Smooth muscle cell (in vitro differentiated cells): Measurements from ENCODE around the gene THSD7A. TPM values are rescaled to one million over a fixed set of nuclear protein-coding genes. Genes with fewer than 3 reads are reported as not detected.
A peak's percentile ranks its signal among the peaks of the same experiment; 100 is the strongest.

ENCODE experiments used
- DNase-seq: peaks from one replicate; lab custom pipeline; 2025; ENCODE audit not compliant: unreplicated experiment; lab: John Stamatoyannopoulos, UW
- H2AFZ ChIP-seq: fragments of 200-600 bp; sonication (generic); 2 replicates; pipeline ENCODE4 v1.6.0; 2016; ENCODE audit warnings: antibody characterized with exemption, low read depth, mild to moderate bottlenecking
- H3F3A ChIP-seq: fragments of 200-600 bp; sonication (generic); 2 replicates; pipeline ENCODE4 v1.6.0; 2017; ENCODE audit warnings: antibody characterized with exemption, low read depth
- H3K27ac ChIP-seq: fragments of 200-600 bp; sonication (generic); 2 replicates; pipeline ENCODE4 v1.5.1; 2016; ENCODE audit warnings: low read depth, mild to moderate bottlenecking
- H3K27me3 ChIP-seq: fragments of 200-600 bp; sonication (generic); 2 replicates; pipeline ENCODE4 v1.6.1; 2016; ENCODE audit warnings: low read depth, mild to moderate bottlenecking
- H3K36me3 ChIP-seq: fragments of 200-600 bp; sonication (generic); 2 replicates; pipeline ENCODE4 v1.5.1; 2016; ENCODE audit warnings: low read depth
- H3K4me1 ChIP-seq: fragments of 200-600 bp; sonication (generic); 2 replicates; pipeline ENCODE4 v1.5.1; 2016; ENCODE audit warnings: low read depth
- H3K4me2 ChIP-seq: fragments of 200-600 bp; sonication (generic); 2 replicates; pipeline ENCODE4 v1.6.0; 2016; ENCODE audit warnings: mild to moderate bottlenecking
- H3K4me3 ChIP-seq: fragments of 200-600 bp; sonication (generic); 2 replicates; pipeline ENCODE4 v1.5.1; 2016; ENCODE audit warnings: mild to moderate bottlenecking
- H3K79me2 ChIP-seq: fragments of 200-600 bp; sonication (generic); 2 replicates; pipeline ENCODE4 v1.6.0; 2016; ENCODE audit warnings: low read depth, mild to moderate bottlenecking
- H3K9ac ChIP-seq: fragments of 200-600 bp; sonication (generic); 2 replicates; pipeline ENCODE4 v1.6.0; 2016; ENCODE audit warnings: low read depth
- H3K9me3 ChIP-seq: fragments of 200-600 bp; sonication (generic); replicated peaks from 2 replicates; pipeline ENCODE4 v1.5.1; 2016; ENCODE audit warnings: low read depth
- H4K20me1 ChIP-seq: fragments of 200-600 bp; sonication (generic); 2 replicates; pipeline ENCODE4 v1.6.0; 2016; ENCODE audit warnings: low read depth
- WGBS: methylation state at CpG from one replicate; pipeline ENCODE4 v1.1.7; 2016; ENCODE audit warnings: low lambda C conversion rate; 5-methylcytosine and 5-hydroxymethylcytosine counted together
- polyA plus RNA-seq: library from polyadenylated mRNA; unstranded; fragments of >200 nt; fragmentation: Nextera tagmentation; extraction: Ambion mirVana; gene quantifications from 2 replicates; pipeline ENCODE4 v1.2.1, GENCODE V29; 2016
- total RNA-seq: library from RNA; depleted of rRNA; stranded (reverse); fragments of >200 nt; gene quantifications from 2 replicates; pipeline ENCODE4 v1.2.3, GENCODE V29; 2014
- TF ChIP-seq, protein P1 (sequence below): fragments of 200-600 bp; sonication (generic); IDR thresholded peaks from 2 replicates; pipeline ENCODE4 v1.5.1; 2017; ENCODE audit warnings: borderline replicate concordance, mild to moderate bottlenecking, antibody characterized with exemption; ENCODE audit not compliant: insufficient read depth, poor library complexity, severe bottlenecking

Gene THSD7A
- total and polyA plus RNA-seq, 2 experiments from 2014 or later: 1.7 to 2.7 TPM

DNA sequence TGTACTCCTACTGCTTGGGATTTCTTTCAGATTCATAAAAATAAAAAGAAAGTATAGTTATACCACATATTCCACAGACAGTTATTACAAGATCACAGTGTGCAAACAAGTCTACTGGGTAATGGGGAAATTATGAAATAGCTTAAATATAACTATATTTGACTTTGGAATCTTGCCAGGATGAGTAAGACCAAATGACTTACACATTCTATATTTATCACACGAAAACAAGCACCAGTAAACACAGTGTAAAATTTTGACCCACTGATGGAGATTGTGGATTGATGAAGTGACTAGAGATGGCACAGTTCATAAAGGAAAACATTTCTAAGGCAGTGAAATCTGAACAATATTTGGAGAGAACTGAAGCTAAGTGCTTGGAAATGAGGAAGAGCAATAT, 339.7 kb downstream of the THSD7A start:
- peak overlapping the region; percentile 9 for H3K4me2 ChIP-seq
- WGBS: 65% methylated on average over 1 of the region's 1 CpG
- no peaks in the 10 kb centered on the region for H3K9me3 ChIP-seq
- TF ChIP-seq, protein P1, sequence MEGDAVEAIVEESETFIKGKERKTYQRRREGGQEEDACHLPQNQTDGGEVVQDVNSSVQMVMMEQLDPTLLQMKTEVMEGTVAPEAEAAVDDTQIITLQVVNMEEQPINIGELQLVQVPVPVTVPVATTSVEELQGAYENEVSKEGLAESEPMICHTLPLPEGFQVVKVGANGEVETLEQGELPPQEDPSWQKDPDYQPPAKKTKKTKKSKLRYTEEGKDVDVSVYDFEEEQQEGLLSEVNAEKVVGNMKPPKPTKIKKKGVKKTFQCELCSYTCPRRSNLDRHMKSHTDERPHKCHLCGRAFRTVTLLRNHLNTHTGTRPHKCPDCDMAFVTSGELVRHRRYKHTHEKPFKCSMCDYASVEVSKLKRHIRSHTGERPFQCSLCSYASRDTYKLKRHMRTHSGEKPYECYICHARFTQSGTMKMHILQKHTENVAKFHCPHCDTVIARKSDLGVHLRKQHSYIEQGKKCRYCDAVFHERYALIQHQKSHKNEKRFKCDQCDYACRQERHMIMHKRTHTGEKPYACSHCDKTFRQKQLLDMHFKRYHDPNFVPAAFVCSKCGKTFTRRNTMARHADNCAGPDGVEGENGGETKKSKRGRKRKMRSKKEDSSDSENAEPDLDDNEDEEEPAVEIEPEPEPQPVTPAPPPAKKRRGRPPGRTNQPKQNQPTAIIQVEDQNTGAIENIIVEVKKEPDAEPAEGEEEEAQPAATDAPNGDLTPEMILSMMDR: no peak
- H3K4me3 ChIP-seq: no peak overlapping the region
- H3K27ac ChIP-seq: peak overlapping the region; percentile 30
- DNase-seq: no peak
- H3F3A ChIP-seq: no peaks in the 10 kb centered on the region
- H4K20me1 ChIP-seq: no peaks in the 10 kb centered on the region
- H2AFZ ChIP-seq: no peak overlapping the region
- no peaks in the 10 kb centered on the region for H3K79me2 ChIP-seq
- no peaks in the 10 kb centered on the region for H3K27me3 ChIP-seq
- no peaks in the 10 kb centered on the region for H3K36me3 ChIP-seq
- no peak overlapping the region for H3K9ac ChIP-seq
- no peaks in the 10 kb centered on the region for H3K4me1 ChIP-seq

- Histone ChIP-seq H3K4me1 (no peaks in the 10 kb centered on the region), H3K27me3 (no peaks in the 10 kb centered on the region), H3K36me3 (no peaks in the 10 kb centered on the region), H3K4me3 (no peak overlapping the region), H3F3A (no peaks in the 10 kb centered on the region), H2AFZ (no peak overlapping the region), H4K20me1 (no peaks in the 10 kb centered on the region), H3K9me3 (no peaks in the 10 kb centered on the region), H3K9ac (no peak overlapping the region), H3K79me2 (no peaks in the 10 kb centered on the region), H3K27ac (peak overlapping the region; percentile 30), H3K4me2 (peak overlapping the region; percentile 9)
- DNase-seq: no peak
- 86% methylated on average over 4 of the region's 4 CpGs for WGBS
- TF ChIP-seq, protein P1: no peak
Measured at GRCh38 chr7:11491811-11492210, 340.2 kb downstream of the THSD7A start.

DNA sequence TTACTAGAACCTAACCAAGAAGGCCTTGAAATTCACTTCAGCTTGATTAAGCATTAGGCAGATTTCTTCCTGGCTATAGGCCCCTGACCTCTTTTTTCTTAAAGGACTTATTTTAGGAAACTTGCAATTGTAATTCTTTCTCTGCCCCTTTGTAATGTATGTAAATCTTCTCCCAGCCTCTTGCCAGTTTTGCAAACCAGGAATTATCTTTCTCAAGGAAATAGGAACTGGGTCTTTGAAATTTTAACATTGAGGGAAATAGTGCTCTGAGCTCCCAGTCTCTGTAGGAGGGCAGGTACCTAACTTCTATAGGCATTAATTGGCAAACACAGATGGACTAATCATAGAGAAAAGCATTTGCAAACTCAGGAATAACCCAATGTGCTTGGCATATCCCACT, 342.7 kb downstream of the THSD7A start:
- Histone ChIP-seq H3K27me3 (no peaks in the 10 kb centered on the region), H3K9ac (no peak overlapping the region), H3K4me1 (no peaks in the 10 kb centered on the region), H3F3A (no peaks in the 10 kb centered on the region), H3K27ac (no peak overlapping the region), H4K20me1 (no peaks in the 10 kb centered on the region), H2AFZ (no peak overlapping the region), H3K4me3 (no peak overlapping the region), H3K4me2 (no peak overlapping the region), H3K36me3 (no peaks in the 10 kb centered on the region), H3K9me3 (no peaks in the 10 kb centered on the region), H3K79me2 (no peaks in the 10 kb centered on the region)
- TF ChIP-seq, protein P1: no peak
- no peak for DNase-seq

DNA sequence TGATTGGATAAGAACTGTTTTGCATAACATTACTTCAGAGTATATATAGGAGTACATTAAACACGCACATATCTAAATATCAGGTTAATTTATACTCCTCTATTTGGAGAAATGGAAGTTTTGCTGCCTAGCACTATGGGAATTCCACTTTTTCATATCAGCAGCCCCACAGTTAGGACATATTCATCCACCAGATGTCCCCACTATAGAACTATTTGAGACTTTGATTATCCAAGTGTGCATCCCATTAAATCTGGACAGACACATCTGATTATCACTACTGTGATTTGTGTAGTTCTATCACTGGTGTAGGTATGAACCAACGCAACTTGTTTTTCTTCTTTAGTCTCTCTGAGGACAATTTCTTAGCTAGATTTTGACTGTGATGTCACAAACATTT, 345.7 kb downstream of the THSD7A start:
- Histone ChIP-seq H4K20me1 (no peaks in the 10 kb centered on the region), H3K9ac (no peak overlapping the region), H3K9me3 (no peaks in the 10 kb centered on the region), H3K4me3 (no peak overlapping the region), H3K27me3 (no peaks in the 10 kb centered on the region), H3K36me3 (no peaks in the 10 kb centered on the region), H3K4me1 (no peaks in the 10 kb centered on the region), H3K27ac (no peak overlapping the region), H3F3A (no peaks in the 10 kb centered on the region), H3K4me2 (no peak overlapping the region), H3K79me2 (no peaks in the 10 kb centered on the region), H2AFZ (no peak overlapping the region)
- TF ChIP-seq, protein P1: no peak
- no peak for DNase-seq
- 96% methylated on average over 2 of the region's 2 CpGs for WGBS
